Endothelial cell of umbilical vein (primary cell): Measurements from ENCODE around the gene CNTN2. TPM values are rescaled to one million over a fixed set of nuclear protein-coding genes. Genes with fewer than 3 reads are reported as not detected.

Source experiments
- BruUV-seq: library from RNA; stranded (reverse); fragments of 400-500 nt; replicated peaks from 2 replicates; lab custom pipeline; 2021; lab: Mats Ljungman, UMichigan
- CTCF ChIA-PET: fragments of 300-600, 350-600 bp; sonication (Branson Sonifier 250); formaldehyde crosslinking; loops from one replicate; lab custom pipeline; 2021; ENCODE audit warnings: antibody characterized with exemption, inconsistent platforms; lab: Charles Lee
- POLR2A ChIA-PET: fragments of 300-600, 350-600 bp; sonication (Branson Sonifier 250); formaldehyde crosslinking; loops from one replicate; lab custom pipeline; 2021; ENCODE audit warnings: antibody characterized with exemption, inconsistent platforms; lab: Charles Lee
- DNase-seq: peaks from one replicate; pipeline ENCODE4 v3.0.0-alpha.2; 2011; ENCODE audit warnings: low read depth, low spot score
- FAIRE-seq: peaks from 2 replicates; lab custom pipeline; 2011; peaks lifted over from hg19 to GRCh38; lab: Jason Lieb, UNC
- H2AFZ ChIP-seq: 2 replicates; pipeline ENCODE4 v1.6.0; 2012; ENCODE audit warnings: low read depth, low read length, control low read depth, inconsistent platforms
- H3K27ac ChIP-seq: 2 replicates; pipeline ENCODE4 v1.5.1; 2011; ENCODE audit warnings: low read depth, mild to moderate bottlenecking, control low read depth, low read length, moderate library complexity; ENCODE audit not compliant: insufficient read depth
- H3K27me3 ChIP-seq, 2 experiments: 2 replicates each; pipeline versions ENCODE4 v1.6.0 to v1.6.1; 2011; ENCODE audit warnings: low read length in 2 of 2, mixed read lengths in 1 of 2; ENCODE audit not compliant: control insufficient read depth in 2 of 2, insufficient read depth in 2 of 2
- H3K36me3 ChIP-seq, 2 experiments: 2 replicates in 1 of 2; 3 replicates in 1 of 2; pipeline ENCODE4 v1.5.1; 2011; ENCODE audit warnings: low read length in 2 of 2, mild to moderate bottlenecking in 1 of 2, moderate library complexity in 1 of 2; ENCODE audit not compliant: control insufficient read depth in 2 of 2, insufficient read depth in 2 of 2; ENCODE audit errors: extremely low read depth in 1 of 2
- H3K4me1 ChIP-seq: 3 replicates; pipeline ENCODE4 v1.5.1; 2011; ENCODE audit warnings: mild to moderate bottlenecking, low read length; ENCODE audit not compliant: control insufficient read depth, insufficient read depth; ENCODE audit errors: extremely low read depth
- H3K4me2 ChIP-seq: 2 replicates; pipeline ENCODE4 v1.6.1; 2011; ENCODE audit warnings: low read length, control low read depth, mixed read lengths; ENCODE audit not compliant: insufficient read depth
- H3K4me3 ChIP-seq, 3 experiments: fragments of 200-600 bp in 1 of 3; sonication (generic), shearing (Covaris generic) in 1 of 3; replicated peaks in 1 of 3; 2 replicates each; pipeline ENCODE4 v1.5.1; 2011 to 2016; ENCODE audit warnings: control low read depth in 3 of 3, low read length in 3 of 3, mild to moderate bottlenecking in 2 of 3, inconsistent platforms in 1 of 3, low read depth in 1 of 3, moderate library complexity in 1 of 3; ENCODE audit not compliant: insufficient read depth in 1 of 3
- H3K79me2 ChIP-seq: 2 replicates; pipeline ENCODE4 v1.6.0; 2012; ENCODE audit warnings: low read length, inconsistent platforms; ENCODE audit not compliant: control insufficient read depth, insufficient read depth
- H3K9ac ChIP-seq: replicated peaks from 2 replicates; pipeline ENCODE3; 2011; ENCODE audit warnings: low read length, control low read depth; ENCODE audit not compliant: insufficient read depth; ENCODE audit errors: extremely low read depth
- H3K9me1 ChIP-seq: replicated peaks from 3 replicates; pipeline ENCODE4 v1.6.0; 2011; ENCODE audit warnings: mild to moderate bottlenecking, low read length; ENCODE audit not compliant: control insufficient read depth, insufficient read depth; ENCODE audit errors: extremely low read depth
- H3K9me3 ChIP-seq: replicated peaks from 2 replicates; pipeline ENCODE4 v1.5.1; 2012; ENCODE audit warnings: low read length, inconsistent platforms; ENCODE audit not compliant: control insufficient read depth, insufficient read depth
- H4K20me1 ChIP-seq: replicated peaks from 2 replicates; pipeline ENCODE3; 2011; ENCODE audit warnings: mild to moderate bottlenecking, low read length; ENCODE audit not compliant: control insufficient read depth, insufficient read depth; ENCODE audit errors: extremely low read depth
- GATA2 ChIP-seq: IDR thresholded peaks from 2 replicates; pipeline ENCODE4 v1.7.0; 2011; ENCODE audit warnings: low read depth, mild to moderate bottlenecking, moderate library complexity, mixed read lengths, low read length; ENCODE audit not compliant: insufficient read length, insufficient read depth
- POLR2A ChIP-seq: IDR thresholded peaks from 2 replicates; pipeline ENCODE4 v1.6.1; 2012; ENCODE audit warnings: low read depth, mild to moderate bottlenecking, control low read depth, low read length
- POLR2AphosphoS5 ChIP-seq: IDR thresholded peaks from 2 replicates; pipeline ENCODE4 v1.6.1; 2012; ENCODE audit warnings: low read depth, mild to moderate bottlenecking, control low read depth, low read length, moderate library complexity; ENCODE audit not compliant: insufficient read depth
- dilution Hi-C: fragments of 300-500 bp; cut with MboI; formaldehyde crosslinking; loops from one replicate; pipeline ENCODE4 v1.15.0; 2019; ENCODE audit warnings: low sequenced_read_pairs; ENCODE audit not compliant: extremely low pct_ligation_motif_present
- intact Hi-C: fragments of 100-400 bp; cut with micrococcal nuclease; formaldehyde crosslinking; loops from one replicate; pipeline ENCODE4 v1.10.0; 2022
- polyA plus RNA-seq, 4 experiments: library from polyadenylated mRNA; depleted of rRNA in 3 of 4; stranded (reverse) in 3 of 4; unstranded in 1 of 4; fragments of >200 nt; gene quantifications; 2 replicates each; pipeline versions ENCODE4 v1.2.1 to v1.2.3, GENCODE V29; 2011 to 2012; ENCODE audit warnings: missing spikeins in 1 of 4
- total RNA-seq: library from RNA; stranded (reverse); gene quantifications from 2 replicates; pipeline ENCODE4 v1.2.3, GENCODE V29; 2021

Gene CNTN2
- total and polyA plus RNA-seq, 2 donors (not counting 3 experiments of a cell fraction or from before 2014, with no cell fraction given) = not detected

- Histone ChIP-seq H3K27ac (no peak overlapping the region), H3K9ac (no peak overlapping the region), H3K4me2 (no peak overlapping the region), H3K4me3 (no peak overlapping the region), H3K4me1 (no peaks in the 10 kb centered on the region), H4K20me1 (no peaks in the 10 kb centered on the region), H3K79me2 (no peaks in the 10 kb centered on the region), H3K36me3 (no peaks in the 10 kb centered on the region), H3K9me1 (no peaks in the 10 kb centered on the region), H2AFZ (no peak overlapping the region), H3K9me3 (no peaks in the 10 kb centered on the region), H3K27me3 (peaks cover 0 to 2% of the 10 kb centered on the region in 2 experiments)
- no peak for DNase-seq
- POLR2A ChIA-PET = no interaction called here
- no peak for TF ChIP-seq POLR2AphosphoS5
- no peak for TF ChIP-seq GATA2
- dilution Hi-C loops = no loop called here
- no TSS peak for BruUV-seq
- no peak for FAIRE-seq
- CTCF ChIA-PET = interaction anchor here (0.6 to 3.7 kb wide), 4 partner anchors 12 to 143 kb away, joined by 3 to 30 read pairs (median 4); no protein-coding TSS in a partner anchor
- intact Hi-C loops = no loop called here
These were observed 45.2 kb upstream of the CNTN2 start for GRCh38 chr1:204997591-204998355.

- FAIRE-seq = no peak
- dilution Hi-C loops = no loop called here
- no peak overlapping the region for H3K4me2 ChIP-seq
These were observed 41.9 kb upstream of the CNTN2 start for GRCh38 chr1:205001162-205001561.

More at GRCh38 chr1:205001162-205001561, 41.9 kb upstream of the CNTN2 start:
- no peaks in the 10 kb centered on the region for H3K79me2 ChIP-seq
- no peaks in the 10 kb centered on the region for H4K20me1 ChIP-seq
- POLR2A ChIA-PET = no interaction called here
- H3K4me1 ChIP-seq = no peaks in the 10 kb centered on the region
- intact Hi-C loops = no loop called here
- no peaks in the 10 kb centered on the region for H3K36me3 ChIP-seq
- no peak overlapping the region for H2AFZ ChIP-seq
- no peaks in the 10 kb centered on the region for H3K9me1 ChIP-seq
- no peak overlapping the region for H3K4me3 ChIP-seq
- BruUV-seq = no TSS peak
- H3K27ac ChIP-seq = no peak overlapping the region
- no peaks in the 10 kb centered on the region for H3K9me3 ChIP-seq
- no peak for DNase-seq
- CTCF ChIA-PET = interaction anchor here (1.4 to 4.6 kb wide), 3 partner anchors 12 to 61 kb away, joined by 3 to 27 read pairs (median 10); no protein-coding TSS in a partner anchor
- H3K9ac ChIP-seq = no peak overlapping the region
- peaks cover 0 to 4% of the 10 kb centered on the region in 2 experiments for H3K27me3 ChIP-seq
- TF ChIP-seq GATA2 = no peak
- TF ChIP-seq POLR2A = no peak
